Measurements from ENCODE around the gene BACE2. TPM values are rescaled to one million over a fixed set of nuclear protein-coding genes. Genes with fewer than 3 reads are reported as not detected.
"Not testable (repeated sequence)": the region's sequence is repeated elsewhere in the genome, so short reads cannot be mapped to it uniquely, and the experiment has no call there.

Gene BACE2
- total RNA-seq, 2 experiments from 2014 or later, result 1.6 to 1.7 TPM

DNA sequence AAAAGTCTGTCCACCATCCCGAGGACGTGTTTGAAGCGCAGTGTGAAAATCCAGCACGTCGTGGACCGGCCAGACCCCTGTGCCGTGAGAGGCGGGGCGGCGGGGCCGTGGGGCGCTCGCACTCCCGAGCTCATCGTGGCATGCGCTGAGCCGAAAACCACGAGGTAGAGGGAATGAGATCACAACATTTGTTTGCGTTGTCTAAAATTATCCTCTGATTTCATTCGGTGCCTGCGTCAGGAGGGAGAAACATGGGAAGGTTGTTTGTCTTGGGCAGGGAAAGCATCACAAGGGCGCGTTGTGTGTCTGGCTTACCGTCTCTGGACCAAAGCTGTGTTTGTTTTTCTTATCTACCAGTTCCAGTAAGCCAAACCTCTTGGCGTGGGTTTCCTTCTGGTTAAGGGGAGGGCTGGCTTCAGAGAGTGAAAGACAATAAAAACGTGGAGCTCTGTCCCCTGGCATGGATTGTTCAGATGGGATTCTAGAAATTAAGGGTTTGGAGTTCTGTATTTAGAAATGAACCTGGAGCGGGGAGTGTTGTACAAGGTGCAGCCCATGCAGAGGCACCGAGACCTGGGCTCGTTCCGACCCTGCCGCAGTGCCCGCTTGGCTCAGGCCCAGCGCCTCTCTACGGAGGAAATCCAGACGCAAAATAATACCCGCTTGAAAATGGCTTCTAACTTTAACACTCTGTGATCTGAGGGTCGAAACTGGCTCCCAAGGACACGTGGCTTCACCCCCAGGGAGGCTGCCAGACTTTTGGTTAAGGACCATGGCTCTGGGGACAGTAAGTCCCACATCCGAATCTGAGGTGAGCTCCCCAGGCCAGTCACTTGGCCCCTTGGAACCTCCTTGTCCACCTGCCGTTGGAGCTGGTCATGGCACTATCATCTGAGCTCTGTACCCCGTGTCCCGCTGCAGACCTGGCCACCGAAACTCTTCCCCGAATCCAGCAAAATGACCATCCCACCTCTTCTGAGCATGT, 79.9 kb downstream of the BACE2 start:
- H3K27me3 Mint-ChIP-seq, result no peaks in the 10 kb centered on the region
- ChIA-PET CTCF (no interaction called here), POLR2A (no interaction called here)
- DNase-seq, result no peak
- H3K27ac Mint-ChIP-seq, result no peak overlapping the region
- no peaks in the 10 kb centered on the region for H3K4me1 Mint-ChIP-seq
- no peaks in the 10 kb centered on the region for H3K36me3 Mint-ChIP-seq (ENCODE audit: low read depth)
- H3K4me3 Mint-ChIP-seq, result no peak overlapping the region
- H3K9me3 Mint-ChIP-seq, result no peaks in the 10 kb centered on the region

GRCh38 chr21:41249476-41249875, 81.5 kb downstream of the BACE2 start:
- no peaks in the 10 kb centered on the region for H3K36me3 Mint-ChIP-seq (ENCODE audit: low read depth)
- no peak overlapping the region for H3K27ac Mint-ChIP-seq
- H3K27me3 Mint-ChIP-seq, result no peaks in the 10 kb centered on the region
- ChIA-PET CTCF (no interaction called here), POLR2A (no interaction called here)
- no peaks in the 10 kb centered on the region for H3K4me1 Mint-ChIP-seq
- peaks cover 4% of the 10 kb centered on the region for H3K9me3 Mint-ChIP-seq
- no peak overlapping the region for H3K4me3 Mint-ChIP-seq
- DNase-seq, result no peak

- Mint-ChIP-seq H3K36me3 (ENCODE audit: low read depth) (no peaks in the 10 kb centered on the region), H3K4me1 (no peaks in the 10 kb centered on the region), H3K4me3 (no peak overlapping the region), H3K27ac (no peak overlapping the region), H3K27me3 (no peaks in the 10 kb centered on the region), H3K9me3 (peaks cover 4% of the 10 kb centered on the region)
- POLR2A ChIA-PET, result no interaction called here
- CTCF ChIA-PET, result no interaction called here
- DNase-seq, result no peak
These were observed 82.6 kb downstream of the BACE2 start for GRCh38 chr21:41250519-41250918.

- ChIA-PET CTCF (no interaction called here), POLR2A (no interaction called here)
- Mint-ChIP-seq H3K36me3 (ENCODE audit: low read depth) (no peaks in the 10 kb centered on the region), H3K4me3 (no peak overlapping the region), H3K27ac (no peak overlapping the region), H3K27me3 (no peaks in the 10 kb centered on the region), H3K4me1 (no peaks in the 10 kb centered on the region), H3K9me3 (peaks cover 13% of the 10 kb centered on the region)
- no peak for DNase-seq
These were observed 84.1 kb downstream of the BACE2 start for GRCh38 chr21:41251961-41252642.

DNA sequence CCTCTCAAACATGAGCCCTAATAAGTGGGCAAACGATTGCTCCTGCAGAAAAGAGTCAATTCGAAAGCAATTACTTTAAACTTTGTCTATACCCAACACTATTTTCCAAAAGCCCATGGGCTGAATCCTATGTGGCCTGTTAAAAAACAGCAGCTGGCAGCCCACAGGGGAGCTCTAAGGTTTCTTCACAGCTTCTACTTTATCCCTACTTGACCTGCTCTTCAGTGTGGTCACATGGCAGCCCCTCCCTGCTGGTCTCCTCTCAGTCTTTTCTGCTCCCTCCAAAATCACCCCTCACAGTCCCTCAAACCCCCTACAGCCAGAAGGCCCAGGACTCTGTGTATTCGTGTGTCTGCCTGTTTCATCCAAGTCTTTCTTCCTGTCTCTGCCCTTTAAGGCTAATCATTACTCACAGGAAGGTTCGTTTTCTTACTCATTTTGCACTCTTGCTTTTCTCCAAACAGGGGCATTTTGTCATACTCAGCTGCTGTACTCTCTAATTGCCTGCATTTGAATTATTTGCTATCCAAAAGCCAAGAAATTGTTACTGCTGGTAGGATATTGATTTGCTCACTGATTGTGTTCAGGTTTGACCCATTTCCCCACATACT, 86.2 kb downstream of the BACE2 start:
- H3K9me3 Mint-ChIP-seq, result peaks cover 13% of the 10 kb centered on the region
- peaks cover 5% of the 10 kb centered on the region for H3K27me3 Mint-ChIP-seq
- no peak overlapping the region for H3K4me3 Mint-ChIP-seq
- H3K4me1 Mint-ChIP-seq, result no peaks in the 10 kb centered on the region
- DNase-seq, result no peak
- ChIA-PET CTCF (no interaction called here), POLR2A (no interaction called here)
- no peaks in the 10 kb centered on the region for H3K36me3 Mint-ChIP-seq (ENCODE audit: low read depth)
- H3K27ac Mint-ChIP-seq, result no peak overlapping the region

DNA sequence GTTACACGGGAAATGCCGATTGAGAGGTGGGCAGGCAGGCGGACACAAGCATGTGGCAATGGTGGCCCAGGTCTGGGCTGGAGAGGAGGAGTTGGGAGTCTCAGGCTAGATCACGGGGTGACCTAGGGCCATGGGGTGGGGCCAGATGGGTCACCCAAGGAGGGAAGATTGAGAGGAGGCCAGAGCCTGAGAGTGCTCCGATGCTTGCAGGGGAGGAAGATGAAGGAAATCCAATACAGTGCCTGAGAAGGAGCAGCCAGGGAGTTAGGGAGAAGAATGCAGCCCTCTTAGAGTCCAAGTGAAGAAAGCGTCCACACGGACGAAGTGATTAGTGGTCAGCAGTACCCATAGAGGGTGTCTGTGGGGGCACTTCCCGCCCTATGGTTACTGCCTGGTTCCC, 87.2 kb downstream of the BACE2 start:
- H3K4me3 Mint-ChIP-seq, result no peak overlapping the region
- H3K36me3 Mint-ChIP-seq (ENCODE audit: low read depth), result no peaks in the 10 kb centered on the region
- peaks cover 13% of the 10 kb centered on the region for H3K9me3 Mint-ChIP-seq
- no peak overlapping the region for H3K27ac Mint-ChIP-seq
- CTCF ChIA-PET, result no interaction called here
- H3K27me3 Mint-ChIP-seq, result peaks cover 5% of the 10 kb centered on the region
- no peaks in the 10 kb centered on the region for H3K4me1 Mint-ChIP-seq
- no peak for DNase-seq
- POLR2A ChIA-PET, result no interaction called here

DNA sequence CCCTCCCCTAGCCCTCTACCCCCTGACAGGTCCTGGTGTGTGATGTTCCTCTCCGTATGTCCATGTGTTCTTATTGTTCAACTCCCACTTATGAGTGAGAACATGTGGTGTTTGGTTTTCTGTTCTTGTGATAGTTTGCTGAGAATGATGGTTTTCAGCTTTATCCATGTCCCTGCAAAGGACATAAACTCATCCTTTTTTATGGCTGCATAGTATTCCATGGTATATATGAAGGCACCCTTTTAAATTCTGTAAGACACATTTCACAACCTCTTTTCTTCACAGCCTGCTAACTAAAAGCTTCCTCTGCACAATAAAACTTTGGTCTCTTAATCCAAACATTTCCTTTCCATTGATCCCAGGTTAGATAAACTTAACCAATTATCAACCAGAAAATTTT, 88.3 kb downstream of the BACE2 start:
- POLR2A ChIA-PET; DNase-seq; H3K27me3 Mint-ChIP-seq; H3K36me3 Mint-ChIP-seq (ENCODE audit: low read depth); H3K4me1 Mint-ChIP-seq; H3K27ac Mint-ChIP-seq; H3K4me3 Mint-ChIP-seq; CTCF ChIA-PET: not testable (repeated sequence)
- H3K9me3 Mint-ChIP-seq, result peaks cover 13% of the 10 kb centered on the region

DNA sequence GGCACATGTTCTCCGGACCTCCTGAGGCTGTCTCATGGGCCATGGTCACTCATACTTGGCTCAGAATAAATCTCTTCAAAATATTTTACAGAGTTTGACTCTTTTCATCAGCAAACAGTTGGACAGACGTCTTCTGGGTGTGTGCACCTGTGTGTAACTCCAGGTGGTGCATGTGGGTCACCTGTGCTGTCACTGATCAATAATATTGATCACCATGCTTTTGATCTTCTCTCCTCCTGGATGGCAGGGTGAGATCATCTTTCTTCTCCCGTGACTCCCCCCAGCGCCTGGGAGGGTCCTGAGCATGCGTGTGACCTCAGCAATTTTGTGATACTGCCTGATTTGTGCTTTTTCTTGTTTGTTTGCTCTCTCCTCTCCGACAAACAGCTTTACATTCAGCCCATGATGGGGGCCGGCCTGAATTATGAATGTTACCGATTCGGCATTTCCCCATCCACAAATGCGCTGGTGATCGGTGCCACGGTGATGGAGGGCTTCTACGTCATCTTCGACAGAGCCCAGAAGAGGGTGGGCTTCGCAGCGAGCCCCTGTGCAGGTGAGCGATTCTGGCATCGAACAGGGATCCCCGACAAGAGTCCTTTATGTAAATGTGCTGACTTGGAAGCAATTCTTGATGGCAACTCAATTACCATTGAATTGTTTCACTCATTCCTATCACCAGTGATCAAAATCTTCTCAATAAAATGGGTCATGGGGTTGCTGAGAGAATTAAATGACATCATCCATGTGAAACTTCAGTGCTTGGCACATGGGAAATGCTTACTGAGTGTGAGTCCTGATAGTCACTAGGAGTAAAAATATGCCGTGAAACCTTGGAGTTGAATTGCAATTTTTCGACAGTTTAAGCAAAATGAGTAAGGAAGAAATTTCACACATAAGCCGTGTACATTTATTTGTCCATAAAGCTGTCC, 89.1 kb downstream of the BACE2 start:
- Mint-ChIP-seq H3K27me3 (peaks cover 12% of the 10 kb centered on the region), H3K27ac (no peak overlapping the region), H3K36me3 (ENCODE audit: low read depth) (no peaks in the 10 kb centered on the region), H3K4me3 (no peak overlapping the region), H3K9me3 (peaks cover 13% of the 10 kb centered on the region), H3K4me1 (no peaks in the 10 kb centered on the region)
- CTCF ChIA-PET, result no interaction called here
- POLR2A ChIA-PET, result no interaction called here
- no peak for DNase-seq

GRCh38 chr21:41258617-41259016, 90.7 kb downstream of the BACE2 start:
- peaks cover 20% of the 10 kb centered on the region for H3K27me3 Mint-ChIP-seq
- no peak for DNase-seq
- H3K9me3 Mint-ChIP-seq, result peaks cover 13% of the 10 kb centered on the region
- CTCF ChIA-PET, result no interaction called here
- H3K4me3 Mint-ChIP-seq, result no peak overlapping the region
- no peak overlapping the region for H3K27ac Mint-ChIP-seq
- H3K4me1 Mint-ChIP-seq, result no peaks in the 10 kb centered on the region
- POLR2A ChIA-PET, result no interaction called here
- no peaks in the 10 kb centered on the region for H3K36me3 Mint-ChIP-seq (ENCODE audit: low read depth)

GRCh38 chr21:41260428-41260827, 92.5 kb downstream of the BACE2 start:
- peaks cover 25% of the 10 kb centered on the region for H3K27me3 Mint-ChIP-seq

GRCh38 chr21:41267346-41267745, 99.4 kb downstream of the BACE2 start:
- POLR2A ChIA-PET, result no interaction called here
- H3K9me3 Mint-ChIP-seq, result no peaks in the 10 kb centered on the region
- DNase-seq, result no peak
- H3K27ac Mint-ChIP-seq, result no peak overlapping the region
- CTCF ChIA-PET, result interaction anchor here (1.5 kb wide), 1 partner anchor 15 kb away, joined by 4 read pairs; no protein-coding TSS in a partner anchor
- H3K27me3 Mint-ChIP-seq, result peaks cover 22% of the 10 kb centered on the region
- no peaks in the 10 kb centered on the region for H3K4me1 Mint-ChIP-seq
- H3K4me3 Mint-ChIP-seq, result no peak overlapping the region
- H3K36me3 Mint-ChIP-seq (ENCODE audit: low read depth), result no peaks in the 10 kb centered on the region

More at GRCh38 chr21:41260428-41260827, 92.5 kb downstream of the BACE2 start:
- ChIA-PET POLR2A (no interaction called here), CTCF (no interaction called here)
- no peaks in the 10 kb centered on the region for H3K4me1 Mint-ChIP-seq
- no peaks in the 10 kb centered on the region for H3K36me3 Mint-ChIP-seq (ENCODE audit: low read depth)
- no peak for DNase-seq
- H3K9me3 Mint-ChIP-seq, result peaks cover 9% of the 10 kb centered on the region
- no peak overlapping the region for H3K4me3 Mint-ChIP-seq
- no peak overlapping the region for H3K27ac Mint-ChIP-seq

DNA sequence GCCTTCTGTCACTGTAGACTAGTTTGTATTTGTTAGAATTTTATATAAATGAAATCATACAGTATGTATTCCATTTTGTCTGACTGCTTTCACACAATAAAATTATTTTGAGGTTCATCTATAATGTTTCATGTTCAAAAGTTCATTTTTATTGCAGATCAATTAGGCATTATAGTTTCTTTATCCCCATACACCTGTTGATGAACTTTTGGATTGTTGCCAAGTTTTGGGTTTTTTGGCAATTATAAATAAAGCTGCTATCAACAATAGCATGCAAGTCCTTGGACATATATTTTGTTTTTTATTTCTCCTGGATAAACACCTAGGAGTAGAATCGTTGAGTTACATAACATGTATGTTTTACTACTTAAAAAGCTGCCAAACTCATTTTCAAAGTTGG, 101.6 kb downstream of the BACE2 start:
- POLR2A ChIA-PET, result no interaction called here
- peaks cover 6% of the 10 kb centered on the region for H3K9me3 Mint-ChIP-seq
- CTCF ChIA-PET, result no interaction called here
- no peak overlapping the region for H3K4me3 Mint-ChIP-seq
- no peaks in the 10 kb centered on the region for H3K4me1 Mint-ChIP-seq
- H3K27ac Mint-ChIP-seq, result no peak overlapping the region
- no peaks in the 10 kb centered on the region for H3K36me3 Mint-ChIP-seq (ENCODE audit: low read depth)
- DNase-seq, result no peak
- peaks cover 12% of the 10 kb centered on the region for H3K27me3 Mint-ChIP-seq

Measured in activated CD4-positive, alpha-beta T cell treated with anti-CD3 and anti-CD28 coated beads, Interleukin-2, amount 10 ng/mL, durations not matched to agents 7 days and 5 days (primary cell).